ENCODE results near the gene TENM3.

TENM3 gene

DNA sequence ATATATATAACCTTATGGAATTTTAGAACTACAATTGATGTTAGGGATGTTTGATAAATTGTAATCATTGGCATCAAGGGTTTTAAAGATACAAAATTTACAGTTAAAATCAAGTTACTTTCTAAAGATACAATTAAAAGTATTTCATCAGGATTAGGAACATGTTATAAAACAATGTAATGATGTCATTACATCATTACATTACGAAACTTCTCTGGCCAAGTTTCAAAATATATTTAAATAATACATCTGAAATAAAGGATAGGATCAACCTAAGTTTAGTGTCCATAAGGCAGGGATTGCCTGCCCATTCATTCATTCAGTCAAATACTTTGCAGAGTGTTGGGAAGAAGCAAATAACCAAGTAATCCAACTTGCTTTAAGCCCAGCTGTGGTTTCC is 75.1 kb downstream of the TENM3 start:
- Histone ChIP-seq H3K79me2 (ENCODE audit: insufficient read depth, low read length) (no peaks in the 10 kb centered on the region), H3K36me3 (ENCODE audit: low read length) (no peaks in the 10 kb centered on the region), H3F3A (ENCODE audit: insufficient read depth) (no peaks in the 10 kb centered on the region), H3K9me3 (ENCODE audit: insufficient read depth, low read length) (no peaks in the 10 kb centered on the region), H4K20me1 (ENCODE audit: low read depth, low read length) (no peaks in the 10 kb centered on the region), H3K27me3 (ENCODE audit: low read length) (no peaks in the 10 kb centered on the region), H3K9me2 (replicated peaks; ENCODE audit: insufficient read depth, low read length) (no peaks in the 10 kb centered on the region), H3K4me2 (ENCODE audit: low read depth, low read length, poor library complexity, severe bottlenecking) (no peak overlapping the region), H3K27ac (ENCODE audit: low read depth, low read length) (no peak overlapping the region), H2AFZ (ENCODE audit: low read depth, low read length, severe bottlenecking) (no peak overlapping the region), H3K4me3 (ENCODE audit: insufficient read depth, low read length, poor library complexity, severe bottlenecking) (no peak overlapping the region), H3K9ac (ENCODE audit: low read length) (no peak overlapping the region)
- TF ChIP-seq EZH2phosphoT487 (conservative IDR thresholded peaks at IDR 0.05; ENCODE audit: low read length) = no peak
- TF ChIP-seq, protein P1, sequence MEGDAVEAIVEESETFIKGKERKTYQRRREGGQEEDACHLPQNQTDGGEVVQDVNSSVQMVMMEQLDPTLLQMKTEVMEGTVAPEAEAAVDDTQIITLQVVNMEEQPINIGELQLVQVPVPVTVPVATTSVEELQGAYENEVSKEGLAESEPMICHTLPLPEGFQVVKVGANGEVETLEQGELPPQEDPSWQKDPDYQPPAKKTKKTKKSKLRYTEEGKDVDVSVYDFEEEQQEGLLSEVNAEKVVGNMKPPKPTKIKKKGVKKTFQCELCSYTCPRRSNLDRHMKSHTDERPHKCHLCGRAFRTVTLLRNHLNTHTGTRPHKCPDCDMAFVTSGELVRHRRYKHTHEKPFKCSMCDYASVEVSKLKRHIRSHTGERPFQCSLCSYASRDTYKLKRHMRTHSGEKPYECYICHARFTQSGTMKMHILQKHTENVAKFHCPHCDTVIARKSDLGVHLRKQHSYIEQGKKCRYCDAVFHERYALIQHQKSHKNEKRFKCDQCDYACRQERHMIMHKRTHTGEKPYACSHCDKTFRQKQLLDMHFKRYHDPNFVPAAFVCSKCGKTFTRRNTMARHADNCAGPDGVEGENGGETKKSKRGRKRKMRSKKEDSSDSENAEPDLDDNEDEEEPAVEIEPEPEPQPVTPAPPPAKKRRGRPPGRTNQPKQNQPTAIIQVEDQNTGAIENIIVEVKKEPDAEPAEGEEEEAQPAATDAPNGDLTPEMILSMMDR (IDR thresholded peaks at IDR 0.05; ENCODE audit: insufficient read depth, low read length, poor library complexity, severe bottlenecking) = no peak

DNA sequence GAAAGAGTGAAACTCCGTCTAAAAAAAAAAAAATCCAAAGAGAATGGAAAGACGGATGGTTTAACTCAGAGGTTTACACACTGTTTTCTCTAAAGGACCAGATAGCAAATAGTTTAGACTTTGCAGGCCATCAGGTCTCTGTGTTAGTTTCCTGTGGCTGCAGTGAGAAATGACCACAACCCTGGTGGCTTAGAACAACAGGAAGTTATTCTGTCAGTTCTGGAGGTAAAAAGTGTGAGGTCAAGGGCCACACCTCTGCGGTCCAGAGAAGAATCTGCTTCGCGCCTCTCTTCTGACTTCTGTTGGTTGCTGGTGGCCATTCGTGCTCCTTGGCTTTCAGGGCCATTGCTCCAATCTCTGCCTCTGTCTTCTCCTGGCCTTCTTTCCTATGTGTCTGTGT is 76.9 kb downstream of the TENM3 start:
- TF ChIP-seq, protein P1 (IDR thresholded peaks at IDR 0.05; ENCODE audit: insufficient read depth, low read length, poor library complexity, severe bottlenecking) = no peak
- no peak for TF ChIP-seq EZH2phosphoT487 (conservative IDR thresholded peaks at IDR 0.05; ENCODE audit: low read length)
- Histone ChIP-seq H3K36me3 (ENCODE audit: low read length) (no peaks in the 10 kb centered on the region), H3F3A (ENCODE audit: insufficient read depth) (no peaks in the 10 kb centered on the region), H2AFZ (ENCODE audit: low read depth, low read length, severe bottlenecking) (no peak overlapping the region), H3K4me3 (ENCODE audit: insufficient read depth, low read length, poor library complexity, severe bottlenecking) (no peak overlapping the region), H3K27me3 (ENCODE audit: low read length) (no peaks in the 10 kb centered on the region), H3K9me3 (ENCODE audit: insufficient read depth, low read length) (no peaks in the 10 kb centered on the region), H3K79me2 (ENCODE audit: insufficient read depth, low read length) (no peaks in the 10 kb centered on the region), H3K4me2 (ENCODE audit: low read depth, low read length, poor library complexity, severe bottlenecking) (no peak overlapping the region), H3K9me2 (replicated peaks; ENCODE audit: insufficient read depth, low read length) (no peaks in the 10 kb centered on the region), H3K9ac (ENCODE audit: low read length) (no peak overlapping the region), H4K20me1 (ENCODE audit: low read depth, low read length) (no peaks in the 10 kb centered on the region), H3K27ac (ENCODE audit: low read depth, low read length) (no peak overlapping the region)

DNA sequence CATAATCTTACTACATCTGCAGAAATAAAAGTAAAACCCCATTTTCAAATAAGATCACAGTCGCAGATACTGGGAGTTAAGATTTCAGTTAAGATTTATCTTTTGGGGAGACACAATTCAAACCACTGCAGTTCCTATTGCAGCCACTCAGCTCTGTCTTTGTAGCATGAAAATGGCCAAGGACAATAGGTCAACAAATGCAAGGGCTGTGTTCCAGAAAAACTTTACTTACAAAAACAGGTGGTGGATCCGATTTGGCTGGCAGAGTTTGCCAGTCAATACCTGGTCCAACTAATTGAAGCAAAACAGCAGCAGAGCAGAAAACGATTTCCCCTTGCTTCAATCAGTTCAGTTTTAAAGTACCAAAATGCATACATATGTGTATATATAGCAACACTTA is 77.4 kb downstream of the TENM3 start:
- no peak overlapping the region for H3K4me2 ChIP-seq (ENCODE audit: low read depth, low read length, poor library complexity, severe bottlenecking)
- no peak overlapping the region for H3K4me3 ChIP-seq (ENCODE audit: insufficient read depth, low read length, poor library complexity, severe bottlenecking)
- no peaks in the 10 kb centered on the region for H3K9me3 ChIP-seq (ENCODE audit: insufficient read depth, low read length)
- H3K9ac ChIP-seq (ENCODE audit: low read length) = no peak overlapping the region
- H3F3A ChIP-seq (ENCODE audit: insufficient read depth) = no peaks in the 10 kb centered on the region
- H4K20me1 ChIP-seq (ENCODE audit: low read depth, low read length) = no peaks in the 10 kb centered on the region
- no peaks in the 10 kb centered on the region for H3K27me3 ChIP-seq (ENCODE audit: low read length)
- TF ChIP-seq EZH2phosphoT487 (conservative IDR thresholded peaks at IDR 0.05; ENCODE audit: low read length) = no peak
- TF ChIP-seq, protein P1 (IDR thresholded peaks at IDR 0.05; ENCODE audit: insufficient read depth, low read length, poor library complexity, severe bottlenecking) = no peak
- no peaks in the 10 kb centered on the region for H3K9me2 ChIP-seq (replicated peaks; ENCODE audit: insufficient read depth, low read length)
- no peaks in the 10 kb centered on the region for H3K36me3 ChIP-seq (ENCODE audit: low read length)
- no peak overlapping the region for H3K27ac ChIP-seq (ENCODE audit: low read depth, low read length)
- H3K79me2 ChIP-seq (ENCODE audit: insufficient read depth, low read length) = no peaks in the 10 kb centered on the region
- H2AFZ ChIP-seq (ENCODE audit: low read depth, low read length, severe bottlenecking) = no peak overlapping the region
